Right lobe of liver (tissue), 6 donors: ENCODE data around the gene SPAG16. TPM values are rescaled to one million over a fixed set of nuclear protein-coding genes. Genes with fewer than 3 reads are reported as not detected.

Experiments
- ATAC-seq, 4 donors: fragments of 200-7000 bp; cut with Tn5 transposase; one replicate each; pipeline ENCODE4 v1.9.1; 2020; ENCODE audit warnings: mild to moderate bottlenecking in 4 of 4, moderate library complexity in 4 of 4
- DNase-seq, 3 donors: peaks; one replicate each; pipeline ENCODE4 v3.0.0-alpha.2; 2020
- H3K27ac ChIP-seq, 3 donors: fragments of 200-600 bp; one replicate each; pipeline ENCODE4 v1.8.0; 2022
- H3K27me3 ChIP-seq, 2 donors: fragments of 200-600 bp; one replicate each; pipeline ENCODE4 v1.8.0; 2022
- H3K36me3 ChIP-seq, 4 donors: fragments of 200-600 bp; sonication (generic) in 1 of 4; one replicate each; pipeline versions ENCODE4 v1.5.1 to v1.8.0; 2017 to 2022; ENCODE audit warnings: control low read depth in 1 of 4
- H3K4me1 ChIP-seq, 4 donors: fragments of 200-600 bp; sonication (generic) in 1 of 4; one replicate each; pipeline versions ENCODE4 v1.5.1 to v1.8.0; 2017 to 2022; ENCODE audit warnings: control low read depth in 1 of 4
- H3K4me3 ChIP-seq, 3 donors: fragments of 200-600 bp; one replicate each; pipeline ENCODE4 v1.8.0; 2022
- H3K9me3 ChIP-seq, 4 donors: fragments of 200-600 bp; sonication (generic) in 1 of 4; one replicate each; pipeline versions ENCODE4 v1.5.1 to v1.8.0; 2017 to 2022; ENCODE audit warnings: control low read depth in 1 of 4
- CTCF ChIP-seq, 4 donors: fragments of 200-600 bp in 3 of 4; fragments of 450-650 bp in 1 of 4; IDR thresholded peaks; one replicate each; pipeline versions ENCODE4 v1.5.1 to v1.8.0; 2016 to 2022; ENCODE audit warnings: antibody characterized with exemption in 4 of 4, mild to moderate bottlenecking in 2 of 4
- POLR2A ChIP-seq: fragments of 450-650 bp; IDR thresholded peaks from one replicate; pipeline ENCODE4 v1.6.1; 2017; ENCODE audit warnings: antibody characterized with exemption, mild to moderate bottlenecking
- WGBS: methylation state at CpG from one replicate; pipeline ENCODE4 v1.1.6; 2018; ENCODE audit warnings: low coverage, low lambda C conversion rate; ENCODE audit not compliant: insufficient coverage; ENCODE audit errors: missing lambda C conversion rate; 5-methylcytosine and 5-hydroxymethylcytosine counted together
- intact Hi-C, 2 donors: fragments of 100-400 bp; cut with DNase I; formaldehyde crosslinking; loops; one replicate each; pipeline versions ENCODE4 v1.11.2 to v1.14.1; 2022
- total RNA-seq, 6 experiments: library from RNA; depleted of rRNA in 2 of 6; stranded (reverse); fragments of >200 nt in 2 of 6; fragmentation: NEBNext Ultra II Directional in 3 of 6; extraction: Animal tissue kit (Norgen Biotek cat#: 25700) in 3 of 6; gene quantifications; one replicate each; pipeline versions ENCODE4 v1.1.0 to v1.2.4, GENCODE V29; 2016 to 2023
- donor health status: DM: no; HTN: yes; CAD: no.
- donor health status: DM: no; HTN: no; CAD: no.
- donor health status: DM: no; HTN: no; CAD: no.
- donor health status: DM: no; HTN: yes; CAD: no.
- donor health status: DM: no; HTN: yes; CAD: no.

SPAG16 gene
- total RNA-seq, 6 experiments from 2014 or later, result 7.2 to 15.3 (median 9.0) TPM

- ATAC-seq, result no peak
- no peak for TF ChIP-seq POLR2A
- no peak for TF ChIP-seq CTCF (IDR thresholded peaks at IDR 0.05)
- H3K27me3 ChIP-seq, result no peaks in the 10 kb centered on the region
- no peaks in the 10 kb centered on the region for H3K36me3 ChIP-seq
- 25% methylated on average over 1 of the region's 1 CpG for WGBS
- H3K4me1 ChIP-seq, result no peaks in the 10 kb centered on the region
- no peaks in the 10 kb centered on the region for H3K9me3 ChIP-seq
- DNase-seq, result no peak
- H3K27ac ChIP-seq, result no peak overlapping the region
- intact Hi-C loops, result no loop called here
- H3K4me3 ChIP-seq, result no peak overlapping the region
Measured at GRCh38 chr2:214261683-214262082, 977.4 kb downstream of the SPAG16 start.

- no peak for TF ChIP-seq CTCF (IDR thresholded peaks at IDR 0.05)
- TF ChIP-seq POLR2A, result no peak
- intact Hi-C loops, result no loop called here
- H3K9me3 ChIP-seq, result no peaks in the 10 kb centered on the region
- DNase-seq (no peak), ATAC-seq (no peak)
- no peaks in the 10 kb centered on the region for H3K4me1 ChIP-seq
- H3K27me3 ChIP-seq, result no peaks in the 10 kb centered on the region
- 5% methylated on average over 1 of the region's 1 CpG for WGBS
- no peak overlapping the region for H3K4me3 ChIP-seq
- no peak overlapping the region for H3K27ac ChIP-seq
- H3K36me3 ChIP-seq, result no peaks in the 10 kb centered on the region
Measured at GRCh38 chr2:214264171-214264570, 979.9 kb downstream of the SPAG16 start.

- no peaks in the 10 kb centered on the region for H3K4me1 ChIP-seq
- TF ChIP-seq POLR2A (no peak), CTCF (IDR thresholded peaks at IDR 0.05) (no peak)
- no peak overlapping the region for H3K4me3 ChIP-seq
- H3K27me3 ChIP-seq, result no peaks in the 10 kb centered on the region
- no peak for DNase-seq
- no peaks in the 10 kb centered on the region for H3K9me3 ChIP-seq
- no peak overlapping the region for H3K27ac ChIP-seq
- WGBS, result 34% methylated on average over 3 of the region's 3 CpGs
- ATAC-seq, result no peak
- intact Hi-C loops, result no loop called here
- H3K36me3 ChIP-seq, result no peaks in the 10 kb centered on the region
Measured at GRCh38 chr2:214265991-214266489, 981.8 kb downstream of the SPAG16 start.

GRCh38 chr2:214277880-214278279 lies 993.6 kb downstream of the SPAG16 start:
- DNase-seq (no peak), ATAC-seq (no peak)
- no peaks in the 10 kb centered on the region for H3K9me3 ChIP-seq
- H3K27ac ChIP-seq, result no peak overlapping the region
- TF ChIP-seq POLR2A (no peak), CTCF (IDR thresholded peaks at IDR 0.05) (no peak)
- H3K4me1 ChIP-seq, result no peaks in the 10 kb centered on the region
- H3K27me3 ChIP-seq, result no peaks in the 10 kb centered on the region
- no peaks in the 10 kb centered on the region for H3K36me3 ChIP-seq
- H3K4me3 ChIP-seq, result no peak overlapping the region
- intact Hi-C loops, result no loop called here
- 82% methylated on average over 2 of the region's 9 CpGs for WGBS

GRCh38 chr2:214286011-214286410 lies 1001.7 kb downstream of the SPAG16 start:
- Histone ChIP-seq H3K9me3 (no peaks in the 10 kb centered on the region), H3K4me1 (no peaks in the 10 kb centered on the region), H3K36me3 (no peaks in the 10 kb centered on the region), H3K27ac (no peak overlapping the region), H3K27me3 (no peaks in the 10 kb centered on the region), H3K4me3 (no peak overlapping the region)
- TF ChIP-seq CTCF (IDR thresholded peaks at IDR 0.05) (no peak), POLR2A (no peak)
- ATAC-seq, result no peak
- intact Hi-C loops, result no loop called here
- 30% methylated on average over 3 of the region's 3 CpGs for WGBS
- no peak for DNase-seq
